HK-2 (cell line): ENCODE data around the gene DOCK1.

Experiments
- DNase-seq: peaks from one replicate; pipeline ENCODE4 v3.0.0-alpha.2; 2018; ENCODE audit not compliant: unreplicated experiment

The DOCK1 gene

GRCh38 chr10:127142136-127142535, 236.9 kb downstream of the DOCK1 start:
- peak; percentile 21 for DNase-seq

GRCh38 chr10:127142856-127143255, 237.6 kb downstream of the DOCK1 start:
- no peak for DNase-seq

- DNase-seq = peak; percentile 67
These were observed 239.9 kb downstream of the DOCK1 start for GRCh38 chr10:127145173-127145572.

GRCh38 chr10:127146661-127147060, 241.4 kb downstream of the DOCK1 start:
- DNase-seq = no peak

- DNase-seq = peak; percentile 61
These were observed 243.1 kb downstream of the DOCK1 start for GRCh38 chr10:127148066-127148932.

- DNase-seq = peak; percentile 37
These were observed 243.6 kb downstream of the DOCK1 start for GRCh38 chr10:127148933-127149220.

- peak; percentile 15 for DNase-seq
These were observed 244.4 kb downstream of the DOCK1 start for GRCh38 chr10:127149501-127150081.

GRCh38 chr10:127150136-127150535, 244.9 kb downstream of the DOCK1 start:
- peak; percentile 65 for DNase-seq

- DNase-seq = peak; percentile 62
These were observed 246.3 kb downstream of the DOCK1 start for GRCh38 chr10:127151541-127151940.

GRCh38 chr10:127151981-127152699, 246.9 kb downstream of the DOCK1 start:
- no peak for DNase-seq

GRCh38 chr10:127153181-127153580, 248.0 kb downstream of the DOCK1 start:
- DNase-seq = no peak

GRCh38 chr10:127154831-127155620, 249.8 kb downstream of the DOCK1 start:
- DNase-seq = no peak

GRCh38 chr10:127157089-127157488, 251.9 kb downstream of the DOCK1 start:
- DNase-seq = no peak

GRCh38 chr10:127157506-127158200, 252.4 kb downstream of the DOCK1 start:
- DNase-seq = no peak

- DNase-seq = no peak
These were observed 253.4 kb downstream of the DOCK1 start for GRCh38 chr10:127158662-127159061.

- no peak for DNase-seq
These were observed 254.5 kb downstream of the DOCK1 start for GRCh38 chr10:127159648-127160245.

- DNase-seq = no peak
These were observed 256.3 kb downstream of the DOCK1 start for GRCh38 chr10:127161482-127161881.

- DNase-seq = no peak
These were observed 257.6 kb downstream of the DOCK1 start for GRCh38 chr10:127162841-127163240.

- DNase-seq = no peak
These were observed 263.0 kb downstream of the DOCK1 start for GRCh38 chr10:127168261-127168660.

GRCh38 chr10:127174866-127175265, 269.6 kb downstream of the DOCK1 start:
- DNase-seq = no peak
